Body of pancreas (tissue), 4 donors: ENCODE results near the gene TLCD3A.

Source experiments
- CTCF ChIP-seq, 7 experiments: fragments of 450-650 bp in 4 of 7; fragments of 200-600 bp in 3 of 7; sonication (generic) in 3 of 7; IDR thresholded peaks; one replicate each; pipeline ENCODE4 v1.5.1; 2016 to 2019; ENCODE audit warnings: antibody characterized with exemption in 7 of 7
- POLR2A ChIP-seq, 3 donors: fragments of 450-650 bp; IDR thresholded peaks; one replicate each; pipeline ENCODE4 v1.6.1; 2016; ENCODE audit warnings: antibody characterized with exemption in 3 of 3, mild to moderate bottlenecking in 2 of 3

- TF ChIP-seq POLR2A (IDR thresholded peaks at IDR 0.05), result no peak
- no peak for TF ChIP-seq CTCF (IDR thresholded peaks at IDR 0.05)
Measured at GRCh38 chr17:721540-721937, 10.9 kb upstream of the TLCD3A start.
